NCI-H128 (cell line): ENCODE data around the gene SLC16A7.

ENCODE experiments used
- DNase-seq: peaks from one replicate; lab custom pipeline; 2025; ENCODE audit not compliant: unreplicated experiment; lab: John Stamatoyannopoulos, UW

SLC16A7 gene

DNA sequence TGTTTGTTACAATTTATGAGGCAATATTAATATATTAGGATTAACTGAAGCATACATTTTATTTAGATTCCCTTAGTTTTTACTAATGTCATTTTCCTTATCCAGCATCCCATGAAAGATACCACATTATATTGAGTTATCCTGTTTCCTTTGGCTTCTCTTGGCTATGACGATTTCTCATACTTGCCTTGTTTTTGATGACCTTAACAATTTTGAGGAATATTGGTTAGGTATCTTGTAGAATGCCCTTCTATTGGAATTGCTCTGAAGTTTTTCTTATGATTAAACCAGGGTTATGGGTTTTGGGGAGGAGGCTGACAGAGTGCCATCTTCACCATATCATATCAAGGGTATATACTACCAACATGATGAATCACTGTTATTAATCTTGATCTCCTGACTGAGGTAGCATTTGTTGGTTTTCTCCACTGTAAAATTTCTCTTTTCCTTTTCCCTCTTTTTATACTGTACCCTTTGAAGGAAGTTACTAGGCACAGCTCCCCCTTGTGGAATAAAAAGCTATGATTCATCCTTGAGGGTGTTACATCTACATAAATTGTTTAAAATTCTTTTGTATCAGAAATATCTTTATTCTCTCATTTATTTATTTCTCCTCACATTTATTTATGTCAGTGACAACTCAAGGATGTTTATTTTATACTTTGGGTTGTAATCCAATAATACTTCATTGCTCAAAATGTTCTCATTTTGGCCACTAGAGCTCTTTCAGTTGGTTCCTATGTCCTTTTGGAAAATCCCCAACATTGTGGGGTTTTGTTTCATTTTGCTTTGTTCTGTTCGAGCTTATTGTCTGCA, 239.0 kb downstream of the SLC16A7 start:
- no peak for DNase-seq
